GM23248 (cell line): Measurements from ENCODE around the gene RASAL2. TPM values are rescaled to one million over a fixed set of nuclear protein-coding genes. Genes with fewer than 3 reads are reported as not detected.
"Not testable (repeated sequence)": the region's sequence is repeated elsewhere in the genome, so short reads cannot be mapped to it uniquely, and the experiment has no call there.

ENCODE experiments used
- DNase-seq: peaks from one replicate; pipeline ENCODE4 v3.0.0-alpha.2; 2015
- H2AFZ ChIP-seq: fragments of 200-600 bp; sonication (generic); 2 replicates; pipeline ENCODE4 v1.6.1; 2016; ENCODE audit warnings: antibody characterized with exemption
- H3F3A ChIP-seq: fragments of 200-600 bp; sonication (generic); 2 replicates; pipeline ENCODE4 v1.6.1; 2016; ENCODE audit warnings: mild to moderate bottlenecking, antibody characterized with exemption, mixed run types; ENCODE audit not compliant: insufficient read depth
- H3K27ac ChIP-seq: fragments of 200-600 bp; sonication (generic); 2 replicates; pipeline ENCODE4 v1.5.1; 2016; ENCODE audit warnings: mild to moderate bottlenecking
- H3K27me3 ChIP-seq: fragments of 200-600 bp; sonication (generic); replicated peaks from 2 replicates; pipeline ENCODE4 v1.6.1; 2016; ENCODE audit warnings: mild to moderate bottlenecking; ENCODE audit not compliant: insufficient read depth
- H3K36me3 ChIP-seq: fragments of 200-600 bp; sonication (generic); 2 replicates; pipeline ENCODE4 v1.6.1; 2016; ENCODE audit warnings: low read depth, mild to moderate bottlenecking
- H3K4me1 ChIP-seq: fragments of 200-600 bp; sonication (generic); 2 replicates; pipeline ENCODE4 v1.6.1; 2016; ENCODE audit warnings: mild to moderate bottlenecking; ENCODE audit not compliant: insufficient read depth
- H3K4me2 ChIP-seq: fragments of 200-600 bp; sonication (generic); one replicate; pipeline ENCODE4 v1.6.1; 2016; ENCODE audit warnings: mild to moderate bottlenecking; ENCODE audit not compliant: unreplicated experiment
- H3K4me3 ChIP-seq: fragments of 200-600 bp; sonication (generic); 2 replicates; pipeline ENCODE4 v1.5.1; 2016; ENCODE audit warnings: mild to moderate bottlenecking
- H3K79me2 ChIP-seq: fragments of 200-600 bp; sonication (generic); 2 replicates; pipeline ENCODE4 v1.6.1; 2016; ENCODE audit warnings: mild to moderate bottlenecking; ENCODE audit not compliant: insufficient read depth
- H3K9ac ChIP-seq: fragments of 200-600 bp; sonication (generic); 2 replicates; pipeline ENCODE4 v1.6.1; 2016; ENCODE audit warnings: mild to moderate bottlenecking
- H3K9me2 ChIP-seq: fragments of 200-600 bp; sonication (generic); 2 replicates; pipeline ENCODE4 v1.6.1; 2016; ENCODE audit warnings: mixed run types, mild to moderate bottlenecking, moderate library complexity; ENCODE audit not compliant: insufficient read depth
- H3K9me3 ChIP-seq: fragments of 200-600 bp; sonication (generic); one replicate; pipeline ENCODE4 v1.6.1; 2017; ENCODE audit warnings: low read depth
- H4K20me1 ChIP-seq: fragments of 200-600 bp; sonication (generic); 2 replicates; pipeline ENCODE4 v1.6.0; 2016; ENCODE audit not compliant: insufficient read depth
- EZH2 ChIP-seq: fragments of 200-600 bp; sonication (generic); IDR thresholded peaks from 2 replicates; pipeline ENCODE4 v1.6.1; 2018; ENCODE audit warnings: antibody characterized with exemption, mild to moderate bottlenecking; ENCODE audit not compliant: insufficient read depth, poor library complexity, severe bottlenecking
- EZH2phosphoT487 ChIP-seq: fragments of 200-600 bp; sonication (generic); IDR thresholded peaks from 2 replicates; pipeline ENCODE4 v1.6.1; 2018; ENCODE audit warnings: antibody characterized with exemption, moderate library complexity, mild to moderate bottlenecking, low read depth; ENCODE audit not compliant: insufficient read depth
- WGBS, 2 experiments: methylation state at CpG; one replicate each; pipeline ENCODE4 v1.1.6; 2015 to 2017; ENCODE audit warnings: low lambda C conversion rate in 2 of 2, low coverage in 1 of 2; ENCODE audit errors: missing lambda C conversion rate in 2 of 2; 5-methylcytosine and 5-hydroxymethylcytosine counted together
- in situ Hi-C: fragments of 300-500 bp; cut with MboI; formaldehyde crosslinking; loops from 2 replicates; pipeline ENCODE4 v1.15.0; 2020
- polyA plus RNA-seq: library from polyadenylated mRNA; unstranded; fragments of >200 nt; fragmentation: Nextera tagmentation; extraction: Ambion mirVana; gene quantifications from 2 replicates; pipeline ENCODE4 v1.2.1, GENCODE V29; 2016
- total RNA-seq: library from RNA; depleted of rRNA; stranded (reverse); fragments of >200 nt; shearing (Covaris generic); gene quantifications from 2 replicates; pipeline ENCODE4 v1.2.3, GENCODE V29; 2014

The RASAL2 gene
- total and polyA plus RNA-seq, 2 experiments from 2014 or later = 10.1 to 23.1 TPM

DNA sequence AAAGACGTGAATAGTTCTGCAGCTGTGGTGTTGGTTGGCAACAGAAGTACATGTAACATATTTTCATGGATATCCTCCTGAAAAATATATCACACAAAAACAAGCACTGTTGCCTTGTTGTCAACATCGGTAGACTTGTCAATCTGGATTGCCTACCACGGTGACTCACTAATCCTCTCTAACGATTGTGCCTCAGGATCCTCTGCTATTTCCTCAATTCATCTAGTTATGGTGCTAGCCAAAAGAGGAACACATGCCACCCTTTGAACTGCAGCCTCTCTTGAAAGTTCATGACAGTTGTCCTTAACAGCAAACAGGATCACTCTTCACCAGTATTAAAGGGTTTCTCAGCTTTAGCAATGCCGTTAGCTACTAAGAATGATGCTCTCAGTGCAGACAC, 25.7 kb downstream of the RASAL2 start:
- no peak for DNase-seq

GRCh38 chr1:178120088-178120487, 26.2 kb downstream of the RASAL2 start:
- TF ChIP-seq EZH2 (no peak), EZH2phosphoT487 (no peak)
- H3K9ac ChIP-seq = no peak overlapping the region
- H3K27ac ChIP-seq = no peak overlapping the region
- H2AFZ ChIP-seq = no peak overlapping the region
- no peaks in the 10 kb centered on the region for H3K27me3 ChIP-seq
- DNase-seq = no peak
- no peaks in the 10 kb centered on the region for H3K9me3 ChIP-seq
- 94 to 98% methylated on average over 4 of the region's 4 CpGs for WGBS, 2 experiments
- no peaks in the 10 kb centered on the region for H3K9me2 ChIP-seq
- H3K4me1 ChIP-seq = peaks cover 29% of the 10 kb centered on the region
- no peak overlapping the region for H3K4me3 ChIP-seq
- H4K20me1 ChIP-seq = peaks cover 4% of the 10 kb centered on the region; the same call in 1 of the 2 replicates
- H3K79me2 ChIP-seq = peaks cover 100% of the 10 kb centered on the region
- in situ Hi-C loops = no loop called here
- no peaks in the 10 kb centered on the region for H3F3A ChIP-seq
- no peaks in the 10 kb centered on the region for H3K36me3 ChIP-seq
- H3K4me2 ChIP-seq = no peak overlapping the region

More for the DNA sequence above, 25.7 kb downstream of the RASAL2 start:
- Histone ChIP-seq H3F3A (no peaks in the 10 kb centered on the region), H3K4me3 (no peak overlapping the region), H3K4me2 (no peak overlapping the region), H3K4me1 (peaks cover 25% of the 10 kb centered on the region), H4K20me1 (peaks cover 6% of the 10 kb centered on the region; the same call in 1 of the 2 replicates), H3K9ac (no peak overlapping the region), H3K79me2 (peaks cover 100% of the 10 kb centered on the region), H3K36me3 (no peaks in the 10 kb centered on the region), H3K9me3 (no peaks in the 10 kb centered on the region), H3K27me3 (no peaks in the 10 kb centered on the region), H3K27ac (no peak overlapping the region), H2AFZ (no peak overlapping the region), H3K9me2 (no peaks in the 10 kb centered on the region)
- WGBS, 2 experiments = 97% methylated on average over 5 of the region's 5 CpGs
- TF ChIP-seq EZH2 (no peak), EZH2phosphoT487 (no peak)
- in situ Hi-C loops = no loop called here

GRCh38 chr1:178120520-178121052, 26.7 kb downstream of the RASAL2 start:
- peaks cover 100% of the 10 kb centered on the region for H3K79me2 ChIP-seq
- H3K4me2 ChIP-seq, in situ Hi-C loops, H2AFZ ChIP-seq, H3K9me2 ChIP-seq, H3K9ac ChIP-seq, H4K20me1 ChIP-seq, H3K27me3 ChIP-seq, H3F3A ChIP-seq, H3K4me3 ChIP-seq, H3K27ac ChIP-seq, H3K36me3 ChIP-seq, H3K9me3 ChIP-seq, DNase-seq: not testable (repeated sequence)
- WGBS, 2 experiments = 91 to 93% methylated on average over 7 of the region's 7 CpGs
- H3K4me1 ChIP-seq = peaks cover 34% of the 10 kb centered on the region

DNA sequence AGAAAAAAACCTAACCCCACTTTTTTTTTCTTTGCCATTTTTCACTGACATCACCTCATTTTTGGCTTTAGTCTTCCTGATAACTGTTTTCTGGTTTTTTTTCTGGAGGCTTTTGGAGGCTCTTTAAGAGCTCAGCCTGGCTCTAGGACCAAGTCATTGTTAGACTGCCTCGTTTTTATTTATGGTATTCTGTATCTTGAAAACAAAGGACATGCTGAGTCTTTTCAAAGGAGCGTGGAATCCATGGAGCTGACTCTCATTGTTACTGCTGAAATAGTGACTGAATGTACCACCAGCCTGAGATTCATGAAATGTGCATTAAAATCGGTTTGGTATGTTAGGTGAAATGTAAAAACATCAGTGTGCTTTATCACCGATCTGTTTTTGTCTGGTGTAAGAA, 28.0 kb downstream of the RASAL2 start:
- WGBS, 2 experiments = 57 to 62% methylated on average over 4 of the region's 4 CpGs
- no peaks in the 10 kb centered on the region for H3K36me3 ChIP-seq
- peak overlapping the region; percentile 31 for H3K4me2 ChIP-seq
- H3K27me3 ChIP-seq = no peaks in the 10 kb centered on the region
- H3K27ac ChIP-seq = peak overlapping the region; percentile 12
- in situ Hi-C loops = no loop called here
- peaks cover 13% of the 10 kb centered on the region for H3F3A ChIP-seq
- no peaks in the 10 kb centered on the region for H3K9me2 ChIP-seq
- H4K20me1 ChIP-seq = no peaks in the 10 kb centered on the region; the same call in 1 of the 2 replicates
- H3K79me2 ChIP-seq = peaks cover 94% of the 10 kb centered on the region
- H2AFZ ChIP-seq = no peak overlapping the region
- TF ChIP-seq EZH2 (no peak), EZH2phosphoT487 (no peak)
- no peak overlapping the region for H3K9ac ChIP-seq
- peak overlapping the region; percentile 9; the same call in 1 of the 2 replicates for H3K4me3 ChIP-seq
- peaks cover 44% of the 10 kb centered on the region for H3K4me1 ChIP-seq
- DNase-seq = peak; percentile 10
- H3K9me3 ChIP-seq = no peaks in the 10 kb centered on the region

GRCh38 chr1:178122283-178122682, 28.4 kb downstream of the RASAL2 start:
- TF ChIP-seq EZH2phosphoT487 (no peak), EZH2 (no peak)

More at GRCh38 chr1:178122283-178122682, 28.4 kb downstream of the RASAL2 start:
- no peaks in the 10 kb centered on the region for H3K36me3 ChIP-seq
- no peak overlapping the region for H3K9ac ChIP-seq
- WGBS, 2 experiments = 87 to 89% methylated on average over 1 of the region's 1 CpG
- no peaks in the 10 kb centered on the region for H3K9me2 ChIP-seq
- H3K27ac ChIP-seq = peak overlapping the region; percentile 12
- H3K27me3 ChIP-seq = no peaks in the 10 kb centered on the region
- H4K20me1 ChIP-seq = no peaks in the 10 kb centered on the region; the same call in 1 of the 2 replicates
- peaks cover 48% of the 10 kb centered on the region for H3K4me1 ChIP-seq
- peak overlapping the region; percentile 9; the same call in 1 of the 2 replicates for H3K4me3 ChIP-seq
- no peak overlapping the region for H2AFZ ChIP-seq
- no peaks in the 10 kb centered on the region for H3K9me3 ChIP-seq
- DNase-seq = peak; percentile 42
- H3K4me2 ChIP-seq = peak overlapping the region; percentile 31
- peaks cover 90% of the 10 kb centered on the region for H3K79me2 ChIP-seq
- H3F3A ChIP-seq = peaks cover 17% of the 10 kb centered on the region
- in situ Hi-C loops = no loop called here
